Superior temporal gyrus (tissue), 1 donor: Measurements from ENCODE around the gene LRRC66.

ENCODE experiments used
- DNase-seq: peaks from one replicate; pipeline ENCODE4 v3.0.0-alpha.2; 2016; ENCODE audit errors: extremely low spot score

The LRRC66 gene

GRCh38 chr4:52010986-52011385, 9.2 kb downstream of the LRRC66 start:
- no peak for DNase-seq

GRCh38 chr4:52006887-52007286, 13.3 kb downstream of the LRRC66 start:
- DNase-seq = no peak

GRCh38 chr4:52005604-52006273, 14.4 kb downstream of the LRRC66 start:
- no peak for DNase-seq

DNA sequence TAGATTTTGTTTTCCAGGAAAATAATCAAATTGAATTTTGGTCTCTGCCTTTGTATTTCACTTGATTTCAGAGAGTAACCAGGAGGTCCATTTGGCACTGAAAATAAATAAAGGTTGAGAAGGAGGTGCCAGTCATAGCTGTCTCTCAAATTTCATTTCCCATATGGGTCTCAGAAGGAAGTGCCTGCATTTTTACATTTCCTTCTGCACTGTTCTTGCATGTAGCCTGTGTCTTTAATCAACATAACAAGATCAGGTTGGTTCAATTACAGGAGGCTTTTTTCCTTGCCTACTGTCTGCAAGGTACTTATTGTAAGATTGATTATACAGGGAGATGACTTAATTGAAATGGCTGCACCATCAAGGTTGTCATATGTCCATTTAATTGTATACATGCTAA, 15.7 kb downstream of the LRRC66 start:
- DNase-seq = no peak

- no peak for DNase-seq
Measured at GRCh38 chr4:52001616-52002015, 18.5 kb downstream of the LRRC66 start.

DNA sequence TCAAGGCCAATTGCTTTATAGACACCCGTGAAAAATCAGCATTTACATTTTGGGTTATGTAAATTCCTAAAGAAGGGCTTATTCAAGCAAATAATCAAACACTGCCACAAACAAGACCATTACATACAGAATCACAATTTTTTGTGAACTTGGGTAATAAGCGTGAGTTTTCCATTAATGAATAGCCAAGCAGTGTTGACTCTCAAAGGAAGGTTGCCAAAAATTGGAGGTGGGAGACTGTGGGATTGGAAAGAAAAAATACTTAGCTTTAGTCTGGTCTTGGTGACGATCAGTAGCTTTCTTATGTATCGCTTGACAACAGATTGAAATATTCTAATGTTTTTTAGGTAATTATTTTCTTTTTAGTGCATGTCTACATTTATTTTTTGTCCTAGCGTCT, 20.9 kb downstream of the LRRC66 start:
- no peak for DNase-seq

DNA sequence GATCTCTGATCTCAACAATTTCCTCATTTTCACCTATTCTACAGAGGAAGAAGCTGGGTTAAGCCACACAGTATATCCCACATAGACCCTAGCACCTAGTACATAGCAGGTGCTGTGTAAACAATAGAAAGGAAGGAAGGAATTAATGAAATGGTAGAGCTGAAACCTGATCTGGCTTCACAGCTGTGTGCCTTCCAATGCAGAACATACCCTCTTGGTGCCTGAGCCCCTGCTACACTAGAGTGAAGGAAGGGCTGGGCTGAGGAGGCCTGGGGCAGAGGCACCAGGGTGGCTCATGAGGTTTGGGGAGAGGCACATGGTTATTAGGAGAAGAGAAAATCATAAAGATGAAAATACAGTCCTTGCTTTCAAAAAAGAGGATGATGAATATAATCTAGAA, 21.3 kb downstream of the LRRC66 start:
- no peak for DNase-seq

GRCh38 chr4:51997647-51998046, 22.5 kb downstream of the LRRC66 start:
- DNase-seq = no peak

- no peak for DNase-seq
Measured at GRCh38 chr4:51995647-51996220, 24.4 kb downstream of the LRRC66 start.

DNA sequence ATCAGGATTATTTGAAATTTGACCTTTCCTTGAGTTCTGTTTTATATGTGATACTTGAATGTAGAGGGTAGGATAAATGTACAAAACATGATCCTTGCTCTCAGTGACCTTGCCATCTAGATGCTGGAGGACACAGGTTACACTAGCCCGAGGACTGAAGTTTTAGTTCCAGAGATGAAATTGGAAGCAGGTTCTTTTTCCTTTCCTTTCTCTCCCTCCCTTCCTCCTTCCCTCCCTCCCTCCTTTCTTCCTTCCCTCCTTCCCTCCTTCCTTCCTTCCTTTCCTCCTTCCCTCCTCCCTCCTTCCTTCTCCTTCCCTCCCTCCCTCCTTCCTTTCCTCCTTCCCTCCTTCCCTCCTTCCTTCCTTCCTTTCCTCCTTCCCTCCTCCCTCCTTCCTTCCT, 54.3 kb downstream of the LRRC66 start:
- no peak for DNase-seq

DNA sequence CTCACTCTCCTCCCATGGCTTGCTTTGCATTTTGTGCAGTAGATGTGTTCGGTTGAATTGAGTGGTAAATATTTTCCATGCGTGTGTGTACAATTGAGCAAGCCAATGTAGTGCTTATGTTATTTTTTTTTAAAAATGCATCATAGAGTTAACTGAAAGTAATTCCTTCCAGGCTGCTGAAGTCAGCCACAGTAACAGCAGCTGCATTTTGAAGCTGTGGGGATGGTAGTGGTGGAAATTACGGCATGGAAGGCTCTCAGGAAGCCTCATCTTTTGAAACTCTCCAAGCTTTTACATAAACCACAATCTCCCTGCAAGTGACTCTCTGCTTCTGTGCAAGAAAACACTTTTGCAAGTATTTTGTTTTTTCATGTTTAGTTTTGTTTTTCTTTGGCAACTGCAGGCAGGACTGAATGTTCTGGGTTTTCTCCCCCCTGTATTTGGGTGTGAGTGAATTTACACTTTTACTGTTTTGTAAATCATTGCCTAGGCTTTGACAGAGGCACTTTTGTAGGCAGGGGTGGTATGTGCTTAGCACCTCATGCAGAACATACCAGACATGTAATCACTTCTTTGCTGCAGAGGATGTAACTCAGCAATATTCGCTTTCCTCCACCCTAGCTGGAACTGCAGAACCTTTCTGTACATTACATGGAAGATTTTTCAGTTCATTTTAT, 56.2 kb downstream of the LRRC66 start:
- DNase-seq = no peak

DNA sequence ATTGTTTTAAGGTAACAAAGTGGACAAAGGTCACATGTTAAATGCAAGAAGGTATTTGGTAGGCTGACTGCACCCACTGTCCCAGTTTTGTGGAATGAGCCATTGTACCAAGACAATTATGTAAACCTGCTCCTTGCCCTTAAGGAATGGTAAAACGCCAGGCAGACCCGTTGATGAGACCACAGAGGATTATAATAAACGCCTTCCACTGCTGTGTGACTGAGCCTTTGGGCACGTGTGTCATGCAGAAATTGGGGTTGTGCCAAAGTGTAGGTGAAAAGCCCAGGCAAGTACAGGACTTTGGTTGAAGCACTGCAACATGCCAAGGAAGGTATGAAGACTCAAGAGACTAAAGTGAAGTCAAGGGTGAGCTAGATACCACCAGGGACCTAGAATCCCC, 59.7 kb downstream of the LRRC66 start:
- no peak for DNase-seq

DNA sequence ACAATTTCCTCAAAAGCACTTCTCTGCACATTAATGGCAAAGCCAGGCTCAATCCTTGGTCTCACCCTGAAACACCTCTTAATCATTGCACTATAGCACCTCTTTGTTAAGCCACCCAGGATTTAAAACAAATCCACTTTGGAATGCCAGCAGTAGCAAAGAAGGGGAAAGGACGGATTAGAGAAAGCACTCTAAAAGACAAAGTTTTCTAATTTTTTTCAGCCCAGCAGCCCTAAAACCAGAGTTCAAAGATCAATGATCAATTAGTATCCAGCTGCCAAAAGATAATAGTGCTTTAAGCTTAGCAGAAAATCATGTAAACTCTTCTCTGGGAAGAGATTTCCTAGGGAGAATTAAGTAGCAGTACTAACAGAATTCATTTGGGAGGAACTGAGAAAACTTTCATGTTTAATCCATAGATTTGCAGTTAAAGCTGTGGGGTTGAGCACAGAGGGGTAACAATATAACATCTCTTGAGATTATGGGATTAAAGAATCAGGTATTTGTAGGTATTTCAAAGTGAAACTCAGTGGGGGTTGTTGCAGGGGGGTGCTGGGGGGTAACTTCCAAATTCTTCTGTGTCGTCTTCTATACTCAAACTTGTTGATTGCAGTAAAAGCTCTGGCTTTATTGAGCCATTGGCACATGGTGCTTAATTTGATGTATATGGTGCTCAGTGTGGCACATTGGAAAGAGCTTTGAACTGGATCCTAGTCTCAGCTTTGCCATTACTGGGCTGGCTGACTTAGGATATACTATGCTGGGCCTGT, 61.8 kb downstream of the LRRC66 start:
- no peak for DNase-seq
